ENCODE data around the gene TAAR2. TPM values are rescaled to one million over a fixed set of nuclear protein-coding genes. Genes with fewer than 3 reads are reported as not detected.

TAAR2 gene
- total and polyA plus RNA-seq, 2 donors (not counting 3 experiments of a cell fraction or from before 2014, with no cell fraction given), result not detected

DNA sequence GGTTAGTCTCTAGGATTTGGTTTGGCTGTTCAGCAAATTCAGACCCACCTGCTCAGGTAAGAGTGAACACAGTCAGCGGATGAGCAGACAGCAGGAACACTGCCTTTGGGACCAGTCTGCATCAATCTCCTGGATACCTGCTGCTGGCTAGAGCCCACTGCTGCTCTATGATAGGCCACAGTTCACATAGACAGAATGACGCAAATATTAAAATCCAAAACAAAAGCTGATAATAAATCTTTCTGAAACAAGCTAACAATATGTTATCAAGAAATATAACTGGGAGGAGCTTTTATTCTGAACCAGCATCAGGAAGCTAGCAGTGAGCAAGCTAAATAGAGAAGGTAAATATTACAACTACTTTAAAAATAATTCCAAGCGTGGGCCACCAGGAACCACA lies 35.0 kb upstream of the TAAR2 start, which contains the start of gene TAAR1:
Gene TAAR1, minus strand, starts transcription at position 101 of the 400 bp plus-strand sequence. CDS start 13,179 bp downstream, outside the sequence.
- Histone ChIP-seq H3K27me3 (ENCODE audit: control insufficient read depth in 2 of 2, insufficient read depth in 2 of 2, low read length in 2 of 2) (peaks cover 0 to 2% of the 10 kb centered on the region in 2 experiments), H4K20me1 (replicated peaks; ENCODE audit: control insufficient read depth, extremely low read depth, insufficient read depth, low read length) (no peaks in the 10 kb centered on the region), H3K9me1 (replicated peaks; ENCODE audit: control insufficient read depth, extremely low read depth, insufficient read depth, low read length) (no peaks in the 10 kb centered on the region), H3K4me3 (replicated peaks in 1 of 3; ENCODE audit: insufficient read depth in 1 of 3, low read depth in 1 of 3, low read length in 3 of 3) (no peak within 1 kb of the TSS), H3K27ac (ENCODE audit: insufficient read depth, low read depth, low read length) (no peak within 1 kb of the TSS), H3K9me3 (replicated peaks; ENCODE audit: control insufficient read depth, insufficient read depth, low read length) (no peaks in the 10 kb centered on the region), H3K36me3 (ENCODE audit: control insufficient read depth in 2 of 2, extremely low read depth in 1 of 2, insufficient read depth in 2 of 2, low read length in 2 of 2) (no peaks in the 10 kb centered on the region), H3K79me2 (ENCODE audit: control insufficient read depth, insufficient read depth, low read length) (no peaks in the 10 kb centered on the region), H2AFZ (ENCODE audit: low read depth, low read length) (no peak within 1 kb of the TSS), H3K4me1 (ENCODE audit: control insufficient read depth, extremely low read depth, insufficient read depth, low read length) (peaks cover 2% of the 10 kb centered on the region), H3K4me2 (ENCODE audit: insufficient read depth, low read length) (no peak within 1 kb of the TSS), H3K9ac (replicated peaks; ENCODE audit: extremely low read depth, insufficient read depth, low read length) (no peak within 1 kb of the TSS)
- FAIRE-seq (no peak), DNase-seq (ENCODE audit: low read depth, low spot score) (no peak)
- ChIA-PET POLR2A (no interaction called here), CTCF (interaction anchor here (1.1 to 1.9 kb wide), 2 partner anchors 11 to 16 kb away, joined by 3 to 8 read pairs; no protein-coding TSS in a partner anchor)
- dilution Hi-C loops (cut with MboI; ENCODE audit: extremely low pct_ligation_motif_present, low sequenced_read_pairs), result no loop called here
- intact Hi-C loops (cut with micrococcal nuclease), result no loop called here
- no TSS peak for BruUV-seq (replicated peaks)
- TF ChIP-seq GATA2 (IDR thresholded peaks at IDR 0.05; ENCODE audit: insufficient read depth, insufficient read length, low read depth, low read length) (no peak), EZH2 (IDR thresholded peaks at IDR 0.05; ENCODE audit: borderline replicate concordance, low read depth, low read length, severe bottlenecking) (no peak), POLR2A (IDR thresholded peaks at IDR 0.05; ENCODE audit: low read depth, low read length) (no peak), MYC (IDR thresholded peaks at IDR 0.05; ENCODE audit: low read depth, low read length) (no peak), POLR2AphosphoS5 (IDR thresholded peaks at IDR 0.05; ENCODE audit: insufficient read depth, low read depth, low read length) (no peak), FOS (IDR thresholded peaks at IDR 0.05; ENCODE audit: borderline replicate concordance, insufficient read depth, low read length) (no peak), JUN (IDR thresholded peaks at IDR 0.05; ENCODE audit: borderline replicate concordance, insufficient read depth, insufficient read length, low read depth) (no peak)
- TF ChIP-seq, protein P1, sequence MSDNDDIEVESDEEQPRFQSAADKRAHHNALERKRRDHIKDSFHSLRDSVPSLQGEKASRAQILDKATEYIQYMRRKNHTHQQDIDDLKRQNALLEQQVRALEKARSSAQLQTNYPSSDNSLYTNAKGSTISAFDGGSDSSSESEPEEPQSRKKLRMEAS (IDR thresholded peaks at IDR 0.05; ENCODE audit: insufficient read depth, insufficient read length), result no peak
- TF ChIP-seq, protein P2, sequence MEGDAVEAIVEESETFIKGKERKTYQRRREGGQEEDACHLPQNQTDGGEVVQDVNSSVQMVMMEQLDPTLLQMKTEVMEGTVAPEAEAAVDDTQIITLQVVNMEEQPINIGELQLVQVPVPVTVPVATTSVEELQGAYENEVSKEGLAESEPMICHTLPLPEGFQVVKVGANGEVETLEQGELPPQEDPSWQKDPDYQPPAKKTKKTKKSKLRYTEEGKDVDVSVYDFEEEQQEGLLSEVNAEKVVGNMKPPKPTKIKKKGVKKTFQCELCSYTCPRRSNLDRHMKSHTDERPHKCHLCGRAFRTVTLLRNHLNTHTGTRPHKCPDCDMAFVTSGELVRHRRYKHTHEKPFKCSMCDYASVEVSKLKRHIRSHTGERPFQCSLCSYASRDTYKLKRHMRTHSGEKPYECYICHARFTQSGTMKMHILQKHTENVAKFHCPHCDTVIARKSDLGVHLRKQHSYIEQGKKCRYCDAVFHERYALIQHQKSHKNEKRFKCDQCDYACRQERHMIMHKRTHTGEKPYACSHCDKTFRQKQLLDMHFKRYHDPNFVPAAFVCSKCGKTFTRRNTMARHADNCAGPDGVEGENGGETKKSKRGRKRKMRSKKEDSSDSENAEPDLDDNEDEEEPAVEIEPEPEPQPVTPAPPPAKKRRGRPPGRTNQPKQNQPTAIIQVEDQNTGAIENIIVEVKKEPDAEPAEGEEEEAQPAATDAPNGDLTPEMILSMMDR (IDR thresholded peaks at IDR 0.05; ENCODE audit: extremely low read depth in 1 of 2, insufficient read depth in 1 of 2, low read depth in 1 of 2, low read length in 2 of 2), result no peak
